Panc1 (cell line): ENCODE measurements around the gene SYN1.

Experiments
- SIN3A ChIP-seq: IDR thresholded peaks from 2 replicates; pipeline ENCODE4 v1.6.1; 2012; ENCODE audit warnings: low read depth, mild to moderate bottlenecking, low read length, moderate library complexity, borderline replicate concordance; ENCODE audit not compliant: insufficient read depth
- TF ChIP-seq, protein P1 (sequence below): fragments of 450-650 bp; IDR thresholded peaks from 2 replicates; pipeline ENCODE4 v1.5.1; 2017; ENCODE audit warnings: mild to moderate bottlenecking

GRCh38 chrX:47611926-47612325 is 7.7 kb downstream of the SYN1 start:
- TF ChIP-seq SIN3A, result no peak
- TF ChIP-seq, protein P1, sequence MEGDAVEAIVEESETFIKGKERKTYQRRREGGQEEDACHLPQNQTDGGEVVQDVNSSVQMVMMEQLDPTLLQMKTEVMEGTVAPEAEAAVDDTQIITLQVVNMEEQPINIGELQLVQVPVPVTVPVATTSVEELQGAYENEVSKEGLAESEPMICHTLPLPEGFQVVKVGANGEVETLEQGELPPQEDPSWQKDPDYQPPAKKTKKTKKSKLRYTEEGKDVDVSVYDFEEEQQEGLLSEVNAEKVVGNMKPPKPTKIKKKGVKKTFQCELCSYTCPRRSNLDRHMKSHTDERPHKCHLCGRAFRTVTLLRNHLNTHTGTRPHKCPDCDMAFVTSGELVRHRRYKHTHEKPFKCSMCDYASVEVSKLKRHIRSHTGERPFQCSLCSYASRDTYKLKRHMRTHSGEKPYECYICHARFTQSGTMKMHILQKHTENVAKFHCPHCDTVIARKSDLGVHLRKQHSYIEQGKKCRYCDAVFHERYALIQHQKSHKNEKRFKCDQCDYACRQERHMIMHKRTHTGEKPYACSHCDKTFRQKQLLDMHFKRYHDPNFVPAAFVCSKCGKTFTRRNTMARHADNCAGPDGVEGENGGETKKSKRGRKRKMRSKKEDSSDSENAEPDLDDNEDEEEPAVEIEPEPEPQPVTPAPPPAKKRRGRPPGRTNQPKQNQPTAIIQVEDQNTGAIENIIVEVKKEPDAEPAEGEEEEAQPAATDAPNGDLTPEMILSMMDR, result no peak
